Fibroblast of mammary gland (primary cell): ENCODE measurements around the gene B3GNT5.

ENCODE experiments used
- DNase-seq: peaks from one replicate; pipeline ENCODE4 v3.0.0-alpha.2; 2010; ENCODE audit warnings: low read depth
- H3K4me3 ChIP-seq: 2 replicates; pipeline ENCODE4 v1.5.1; 2011; ENCODE audit warnings: low read depth, mild to moderate bottlenecking, low read length, moderate library complexity; ENCODE audit not compliant: control insufficient read depth
- CTCF ChIP-seq: conservative IDR thresholded peaks from 2 replicates; pipeline ENCODE4 v1.5.1; 2011; ENCODE audit warnings: low read depth, low read length, inconsistent platforms; ENCODE audit not compliant: control insufficient read depth, insufficient read depth

Gene B3GNT5

DNA sequence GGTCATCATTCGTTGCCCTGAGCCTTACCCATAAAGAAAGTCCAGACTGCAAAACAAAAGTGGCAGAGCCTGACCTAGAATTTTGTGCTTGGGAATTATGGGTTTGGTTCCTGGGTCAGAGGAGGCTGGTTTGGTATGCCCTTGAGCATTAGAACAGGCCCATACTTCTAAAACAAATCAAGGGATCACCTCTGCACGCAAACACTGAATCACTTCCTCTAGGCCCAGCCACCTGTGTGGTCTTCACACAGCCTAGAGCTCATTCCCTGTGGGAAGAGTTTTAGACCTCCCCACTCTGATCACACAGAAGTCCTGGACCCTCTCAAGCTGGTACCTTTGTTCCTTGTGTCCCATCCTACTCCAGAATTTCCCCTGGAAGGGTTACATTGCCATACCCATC is 59.4 kb downstream of the B3GNT5 start:
- H3K4me3 ChIP-seq = no peak overlapping the region
- TF ChIP-seq CTCF = no peak
- no peak for DNase-seq

GRCh38 chr3:183313351-183313750 is 60.3 kb downstream of the B3GNT5 start:
- no peak for DNase-seq
- no peak for TF ChIP-seq CTCF
- no peak overlapping the region for H3K4me3 ChIP-seq

DNA sequence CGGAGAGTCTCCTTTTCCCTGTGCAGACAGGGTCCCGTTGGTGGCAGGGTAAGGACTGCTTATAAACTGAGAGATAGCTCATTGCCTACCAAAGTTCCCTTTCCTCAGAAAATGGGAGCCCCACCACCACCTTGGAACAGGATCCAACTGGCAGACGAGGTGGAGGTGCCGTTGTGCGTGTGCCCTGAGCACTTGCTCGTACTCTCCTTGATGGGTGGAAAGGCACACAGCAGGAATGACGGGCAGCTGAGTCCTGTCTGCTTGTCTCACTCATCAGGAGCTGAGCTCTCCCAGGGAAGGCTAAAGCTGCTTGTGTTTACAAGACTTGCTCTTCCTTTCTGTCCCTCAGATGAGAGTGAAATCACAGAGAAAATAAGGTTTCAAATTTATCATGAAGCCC is 60.7 kb downstream of the B3GNT5 start:
- DNase-seq = no peak
- no peak for TF ChIP-seq CTCF
- H3K4me3 ChIP-seq = no peak overlapping the region

DNA sequence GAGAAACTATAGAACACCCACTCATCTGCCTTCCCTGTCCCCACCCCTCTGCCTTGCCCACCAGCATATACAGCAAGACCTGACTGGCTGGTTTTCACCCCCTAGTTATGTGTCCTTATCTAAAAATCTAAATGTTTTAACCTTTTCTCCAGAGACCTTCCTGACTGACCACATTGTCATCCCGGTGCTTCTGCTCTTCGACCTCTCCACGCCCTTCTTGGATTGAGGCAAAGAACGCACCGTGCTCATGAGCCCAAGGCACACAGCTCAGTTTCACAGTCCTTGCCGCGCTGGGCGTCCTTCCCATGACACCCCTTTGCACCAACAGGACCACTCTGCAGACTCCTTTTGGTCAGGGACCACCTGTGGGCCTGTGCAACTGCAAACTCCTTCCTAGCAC is 62.7 kb downstream of the B3GNT5 start:
- no peak overlapping the region for H3K4me3 ChIP-seq

GRCh38 chr3:183317271-183317670 is 64.2 kb downstream of the B3GNT5 start:
- H3K4me3 ChIP-seq = no peak overlapping the region
- TF ChIP-seq CTCF = no peak
- no peak for DNase-seq

More for the DNA sequence above, 62.7 kb downstream of the B3GNT5 start:
- no peak for DNase-seq
- TF ChIP-seq CTCF = no peak

DNA sequence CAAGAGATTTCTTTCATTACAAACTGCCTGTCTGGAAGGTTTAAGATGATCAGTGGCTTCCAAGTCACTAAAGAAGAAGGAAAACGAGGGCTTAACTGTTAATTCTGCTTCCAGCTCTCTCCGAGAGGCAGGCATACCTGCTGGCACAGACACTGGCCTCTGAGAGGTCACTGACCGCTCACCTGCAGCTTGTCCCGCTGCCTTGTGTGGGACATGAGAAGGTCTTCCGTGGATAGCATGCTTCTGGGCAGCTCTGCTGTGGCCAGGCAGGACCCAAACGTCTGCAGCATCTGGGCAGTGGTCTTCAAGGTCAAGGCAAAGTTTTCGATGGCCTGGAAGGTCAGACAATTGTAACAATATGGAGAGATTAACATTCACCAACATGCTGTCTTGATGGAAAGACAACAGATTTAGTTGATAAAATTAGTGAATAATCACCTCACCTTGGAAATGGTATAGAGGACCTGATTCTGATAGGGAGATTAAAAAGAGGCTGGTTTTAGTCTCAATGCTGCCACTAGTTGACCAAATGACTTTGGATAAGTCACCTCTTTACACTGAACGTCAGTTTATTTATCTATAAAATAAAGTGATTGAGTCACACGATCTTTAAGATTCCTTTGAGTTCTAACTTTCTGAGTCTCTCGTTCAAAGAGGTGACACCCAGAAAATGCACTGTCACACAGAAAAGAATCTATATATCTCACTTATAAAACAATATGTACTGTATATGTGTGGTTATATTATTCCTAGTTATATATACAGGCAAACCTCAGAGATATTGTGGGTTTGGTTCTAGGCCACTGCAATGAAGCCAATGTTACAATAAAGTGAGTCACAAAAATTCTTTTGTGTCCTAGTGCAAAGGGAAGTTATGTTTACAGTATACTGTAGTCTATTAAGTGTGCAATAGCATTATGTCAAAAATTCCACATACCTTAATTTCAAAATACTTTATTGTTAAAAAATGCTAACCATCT is 65.1 kb downstream of the B3GNT5 start:
- H3K4me3 ChIP-seq = no peak overlapping the region
- peak; percentile 51 for DNase-seq
- TF ChIP-seq CTCF = no peak
